ENCODE results near the gene ADAMTS14. TPM values are rescaled to one million over a fixed set of nuclear protein-coding genes. Genes with fewer than 3 reads are reported as not detected.

The ADAMTS14 gene, protein sequence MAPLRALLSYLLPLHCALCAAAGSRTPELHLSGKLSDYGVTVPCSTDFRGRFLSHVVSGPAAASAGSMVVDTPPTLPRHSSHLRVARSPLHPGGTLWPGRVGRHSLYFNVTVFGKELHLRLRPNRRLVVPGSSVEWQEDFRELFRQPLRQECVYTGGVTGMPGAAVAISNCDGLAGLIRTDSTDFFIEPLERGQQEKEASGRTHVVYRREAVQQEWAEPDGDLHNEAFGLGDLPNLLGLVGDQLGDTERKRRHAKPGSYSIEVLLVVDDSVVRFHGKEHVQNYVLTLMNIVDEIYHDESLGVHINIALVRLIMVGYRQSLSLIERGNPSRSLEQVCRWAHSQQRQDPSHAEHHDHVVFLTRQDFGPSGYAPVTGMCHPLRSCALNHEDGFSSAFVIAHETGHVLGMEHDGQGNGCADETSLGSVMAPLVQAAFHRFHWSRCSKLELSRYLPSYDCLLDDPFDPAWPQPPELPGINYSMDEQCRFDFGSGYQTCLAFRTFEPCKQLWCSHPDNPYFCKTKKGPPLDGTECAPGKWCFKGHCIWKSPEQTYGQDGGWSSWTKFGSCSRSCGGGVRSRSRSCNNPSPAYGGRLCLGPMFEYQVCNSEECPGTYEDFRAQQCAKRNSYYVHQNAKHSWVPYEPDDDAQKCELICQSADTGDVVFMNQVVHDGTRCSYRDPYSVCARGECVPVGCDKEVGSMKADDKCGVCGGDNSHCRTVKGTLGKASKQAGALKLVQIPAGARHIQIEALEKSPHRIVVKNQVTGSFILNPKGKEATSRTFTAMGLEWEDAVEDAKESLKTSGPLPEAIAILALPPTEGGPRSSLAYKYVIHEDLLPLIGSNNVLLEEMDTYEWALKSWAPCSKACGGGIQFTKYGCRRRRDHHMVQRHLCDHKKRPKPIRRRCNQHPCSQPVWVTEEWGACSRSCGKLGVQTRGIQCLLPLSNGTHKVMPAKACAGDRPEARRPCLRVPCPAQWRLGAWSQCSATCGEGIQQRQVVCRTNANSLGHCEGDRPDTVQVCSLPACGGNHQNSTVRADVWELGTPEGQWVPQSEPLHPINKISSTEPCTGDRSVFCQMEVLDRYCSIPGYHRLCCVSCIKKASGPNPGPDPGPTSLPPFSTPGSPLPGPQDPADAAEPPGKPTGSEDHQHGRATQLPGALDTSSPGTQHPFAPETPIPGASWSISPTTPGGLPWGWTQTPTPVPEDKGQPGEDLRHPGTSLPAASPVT
- total RNA-seq: under 1 TPM; 0.16 to 0.25 TPM

DNA sequence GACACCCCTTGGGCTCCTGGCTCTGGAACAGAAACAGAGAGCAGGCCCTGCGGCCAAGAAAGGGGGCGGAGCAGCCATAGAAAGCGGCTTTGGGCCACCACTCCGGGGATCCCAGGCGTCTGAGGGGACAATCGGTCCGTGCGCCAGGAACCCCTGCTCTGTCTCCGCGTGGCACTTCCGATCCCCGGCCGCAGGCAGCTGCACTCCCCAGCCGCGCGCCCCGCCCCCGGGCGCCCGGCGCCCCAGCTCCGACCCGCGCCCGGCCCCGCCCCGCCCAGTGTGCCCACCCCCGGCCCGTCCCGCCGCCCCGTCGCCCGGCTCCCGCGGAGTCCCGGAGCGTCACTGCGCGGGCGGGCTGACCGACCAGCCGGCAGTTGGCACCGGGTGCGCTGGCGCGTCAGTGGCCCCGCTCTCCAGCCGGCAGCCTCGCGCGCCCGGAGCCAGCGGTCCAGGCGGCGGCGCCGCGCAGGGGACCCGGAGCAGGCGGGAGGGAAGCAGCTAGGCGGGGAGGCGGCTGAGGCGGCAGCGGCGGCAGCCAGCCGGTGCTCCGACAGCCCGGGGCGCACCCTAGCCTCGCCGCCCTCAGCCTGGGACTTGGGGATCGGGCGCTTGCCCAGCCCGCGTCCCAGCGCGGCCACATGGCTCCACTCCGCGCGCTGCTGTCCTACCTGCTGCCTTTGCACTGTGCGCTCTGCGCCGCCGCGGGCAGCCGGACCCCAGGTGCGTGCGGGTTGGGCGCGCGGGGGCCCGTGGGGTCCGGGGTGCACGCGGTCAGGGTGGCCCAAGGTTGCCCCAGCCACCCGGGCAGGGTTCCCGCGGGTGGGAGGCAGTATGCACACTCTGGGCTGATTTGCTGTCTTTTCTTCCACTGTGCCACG is at the start of gene ADAMTS14:
ADAMTS14 (plus strand) TSS at position 342 of the 878 bp plus-strand sequence; CDS start at position 639, 297 bp downstream.
- intact Hi-C loops (cut with micrococcal nuclease): no loop called here
- Mint-ChIP-seq H3K27ac (no peak within 1 kb of the TSS), H3K4me3 (peak within 1 kb of the TSS; percentile 55), H3K27me3 (peaks cover 36% of the 10 kb centered on the region), H3K4me1 (ENCODE audit: low read depth) (peaks cover 10% of the 10 kb centered on the region), H3K36me3 (ENCODE audit: low read depth) (no peaks in the 10 kb centered on the region), H3K9me3 (peaks cover 6% of the 10 kb centered on the region)
- DNase-seq (peak; percentile 23), ATAC-seq (peak; percentile 81)
- POLR2A ChIA-PET: interaction anchor here (1.2 kb wide), 1 partner anchor 54 kb away, joined by 3 read pairs; no protein-coding TSS in a partner anchor
- TF ChIP-seq, protein P1, sequence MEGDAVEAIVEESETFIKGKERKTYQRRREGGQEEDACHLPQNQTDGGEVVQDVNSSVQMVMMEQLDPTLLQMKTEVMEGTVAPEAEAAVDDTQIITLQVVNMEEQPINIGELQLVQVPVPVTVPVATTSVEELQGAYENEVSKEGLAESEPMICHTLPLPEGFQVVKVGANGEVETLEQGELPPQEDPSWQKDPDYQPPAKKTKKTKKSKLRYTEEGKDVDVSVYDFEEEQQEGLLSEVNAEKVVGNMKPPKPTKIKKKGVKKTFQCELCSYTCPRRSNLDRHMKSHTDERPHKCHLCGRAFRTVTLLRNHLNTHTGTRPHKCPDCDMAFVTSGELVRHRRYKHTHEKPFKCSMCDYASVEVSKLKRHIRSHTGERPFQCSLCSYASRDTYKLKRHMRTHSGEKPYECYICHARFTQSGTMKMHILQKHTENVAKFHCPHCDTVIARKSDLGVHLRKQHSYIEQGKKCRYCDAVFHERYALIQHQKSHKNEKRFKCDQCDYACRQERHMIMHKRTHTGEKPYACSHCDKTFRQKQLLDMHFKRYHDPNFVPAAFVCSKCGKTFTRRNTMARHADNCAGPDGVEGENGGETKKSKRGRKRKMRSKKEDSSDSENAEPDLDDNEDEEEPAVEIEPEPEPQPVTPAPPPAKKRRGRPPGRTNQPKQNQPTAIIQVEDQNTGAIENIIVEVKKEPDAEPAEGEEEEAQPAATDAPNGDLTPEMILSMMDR (IDR thresholded peaks at IDR 0.05): no peak
- CTCF ChIA-PET: no interaction called here

DNA sequence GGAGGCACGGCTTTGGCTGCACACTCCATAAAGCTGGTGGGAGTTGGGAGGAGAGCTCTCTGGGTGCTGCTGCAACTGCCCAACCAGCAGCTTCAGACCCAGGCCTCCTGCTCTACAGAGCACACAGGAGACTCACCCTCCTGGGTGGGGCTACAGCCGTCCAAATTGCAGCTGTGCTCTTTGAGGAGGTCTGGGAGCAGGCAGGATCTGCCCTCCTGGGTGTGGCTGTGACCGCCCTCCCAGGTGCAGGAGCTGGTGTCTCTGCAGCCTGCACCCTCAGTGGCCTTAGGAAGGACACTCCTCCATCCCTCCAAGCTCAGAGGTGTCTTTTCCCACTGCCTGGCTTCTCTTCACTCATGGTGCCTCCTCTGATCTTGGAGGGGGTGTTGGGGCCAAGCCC is 49.8 kb upstream of the ADAMTS14 start:
- H3K4me3 Mint-ChIP-seq: no peak overlapping the region
- H3K9me3 Mint-ChIP-seq: peaks cover 2% of the 10 kb centered on the region
- DNase-seq (no peak), ATAC-seq (no peak)
- TF ChIP-seq, protein P1 (IDR thresholded peaks at IDR 0.05): no peak
- no peaks in the 10 kb centered on the region for H3K36me3 Mint-ChIP-seq (ENCODE audit: low read depth)
- H3K4me1 Mint-ChIP-seq (ENCODE audit: low read depth): peaks cover 19% of the 10 kb centered on the region
- no peak overlapping the region for H3K27ac Mint-ChIP-seq
- H3K27me3 Mint-ChIP-seq: no peaks in the 10 kb centered on the region
- ChIA-PET CTCF (interaction anchor here (1.0 to 1.8 kb wide), 2 partner anchors 19 to 64 kb away, joined by 3 to 6 read pairs; no protein-coding TSS in a partner anchor), POLR2A (interaction anchor here (0.6 kb wide), 1 partner anchor 1904 kb away, joined by 3 read pairs; no protein-coding TSS in a partner anchor)
- intact Hi-C loops (cut with micrococcal nuclease): no loop called here

DNA sequence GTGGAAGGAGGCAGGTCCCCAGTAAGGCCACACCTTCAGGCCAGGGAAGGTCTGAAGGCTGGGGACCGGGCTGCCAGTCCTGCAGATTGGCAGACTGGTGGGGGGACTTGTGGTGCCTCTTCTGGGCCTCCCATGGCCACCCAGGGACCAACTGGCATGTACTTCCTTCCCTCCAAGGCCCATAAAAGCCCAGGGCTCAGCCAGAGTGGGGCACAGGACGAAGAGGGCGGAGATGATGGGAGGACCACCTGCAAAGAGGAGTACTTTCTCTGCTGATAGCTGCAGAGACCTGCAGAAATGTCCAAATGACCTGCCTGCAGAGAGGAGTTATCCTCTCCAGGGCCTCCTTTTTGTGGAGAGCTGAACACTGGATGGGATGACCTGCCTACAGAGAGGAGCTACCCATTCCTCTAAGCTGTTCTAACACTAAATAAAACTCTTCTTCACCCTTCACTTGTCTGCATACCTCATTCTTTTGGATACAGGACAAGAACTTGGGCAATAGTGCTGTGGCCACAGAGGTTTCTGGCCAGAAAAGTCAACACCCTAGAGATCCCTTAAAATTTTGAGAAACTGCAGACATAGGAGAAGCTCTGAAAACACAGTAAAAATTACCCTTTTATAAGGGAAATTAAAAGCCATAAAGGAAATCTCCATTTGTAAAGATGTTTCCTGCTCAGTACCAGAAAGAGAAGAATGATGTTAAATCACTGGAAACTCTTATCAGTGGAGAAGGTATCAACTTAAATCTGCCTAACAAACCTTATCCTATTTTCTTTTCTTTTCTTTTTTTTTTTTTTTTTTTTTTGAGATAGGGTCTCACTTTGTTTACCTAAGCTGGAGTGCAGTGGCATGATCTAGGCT is 49.1 kb upstream of the ADAMTS14 start:
- H3K4me3 Mint-ChIP-seq: no peak overlapping the region
- no peaks in the 10 kb centered on the region for H3K36me3 Mint-ChIP-seq (ENCODE audit: low read depth)
- CTCF ChIA-PET: interaction anchor here (1.8 kb wide), 1 partner anchor 64 kb away, joined by 6 read pairs; no protein-coding TSS in a partner anchor
- DNase-seq (no peak), ATAC-seq (no peak)
- H3K27ac Mint-ChIP-seq: no peak overlapping the region
- TF ChIP-seq, protein P1 (IDR thresholded peaks at IDR 0.05): no peak
- no peaks in the 10 kb centered on the region for H3K27me3 Mint-ChIP-seq
- POLR2A ChIA-PET: interaction anchor here (0.6 kb wide), 1 partner anchor 1904 kb away, joined by 3 read pairs; no protein-coding TSS in a partner anchor
- peaks cover 13% of the 10 kb centered on the region for H3K4me1 Mint-ChIP-seq (ENCODE audit: low read depth)
- intact Hi-C loops (cut with micrococcal nuclease): no loop called here
- peaks cover 2% of the 10 kb centered on the region for H3K9me3 Mint-ChIP-seq

DNA sequence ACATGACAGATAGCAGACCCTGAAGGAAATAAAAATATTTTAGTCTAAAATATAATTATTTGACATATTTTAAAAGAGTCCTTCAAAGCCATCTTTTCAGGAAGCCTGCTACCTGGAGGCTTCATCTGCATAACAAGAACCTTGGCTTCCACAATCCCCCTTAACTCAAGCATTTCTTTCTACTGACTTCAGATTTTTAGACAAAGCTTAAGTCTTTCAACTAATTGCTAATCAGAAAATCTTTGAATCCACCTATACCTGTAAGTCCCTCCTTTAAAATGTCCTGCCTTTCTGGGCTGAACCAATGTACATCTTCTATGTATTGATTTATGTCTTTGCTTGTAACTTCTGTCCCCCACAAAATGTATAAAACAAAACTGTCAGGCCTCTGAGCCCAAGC is 46.2 kb upstream of the ADAMTS14 start:
- TF ChIP-seq, protein P1 (IDR thresholded peaks at IDR 0.05): no peak
- Mint-ChIP-seq H3K27me3 (no peaks in the 10 kb centered on the region), H3K4me1 (ENCODE audit: low read depth) (no peaks in the 10 kb centered on the region), H3K27ac (no peak overlapping the region), H3K9me3 (no peaks in the 10 kb centered on the region), H3K36me3 (ENCODE audit: low read depth) (no peaks in the 10 kb centered on the region), H3K4me3 (no peak overlapping the region)
- ChIA-PET POLR2A (no interaction called here), CTCF (interaction anchor here (1.1 to 2.6 kb wide), 2 partner anchors 67 to 135 kb away, joined by 3 to 6 read pairs; no protein-coding TSS in a partner anchor)
- ATAC-seq (no peak), DNase-seq (no peak)
- intact Hi-C loops (cut with micrococcal nuclease): no loop called here

Measured in activated CD8-positive, alpha-beta T cell treated with anti-CD3 and anti-CD28 coated beads for 36 hours (primary cell).